ENCODE measurements around the gene ABI3.
"Not testable (repeated sequence)": the region's sequence is repeated elsewhere in the genome, so short reads cannot be mapped to it uniquely, and the experiment has no call there.

Gene ABI3, protein sequence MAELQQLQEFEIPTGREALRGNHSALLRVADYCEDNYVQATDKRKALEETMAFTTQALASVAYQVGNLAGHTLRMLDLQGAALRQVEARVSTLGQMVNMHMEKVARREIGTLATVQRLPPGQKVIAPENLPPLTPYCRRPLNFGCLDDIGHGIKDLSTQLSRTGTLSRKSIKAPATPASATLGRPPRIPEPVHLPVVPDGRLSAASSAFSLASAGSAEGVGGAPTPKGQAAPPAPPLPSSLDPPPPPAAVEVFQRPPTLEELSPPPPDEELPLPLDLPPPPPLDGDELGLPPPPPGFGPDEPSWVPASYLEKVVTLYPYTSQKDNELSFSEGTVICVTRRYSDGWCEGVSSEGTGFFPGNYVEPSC

DNA sequence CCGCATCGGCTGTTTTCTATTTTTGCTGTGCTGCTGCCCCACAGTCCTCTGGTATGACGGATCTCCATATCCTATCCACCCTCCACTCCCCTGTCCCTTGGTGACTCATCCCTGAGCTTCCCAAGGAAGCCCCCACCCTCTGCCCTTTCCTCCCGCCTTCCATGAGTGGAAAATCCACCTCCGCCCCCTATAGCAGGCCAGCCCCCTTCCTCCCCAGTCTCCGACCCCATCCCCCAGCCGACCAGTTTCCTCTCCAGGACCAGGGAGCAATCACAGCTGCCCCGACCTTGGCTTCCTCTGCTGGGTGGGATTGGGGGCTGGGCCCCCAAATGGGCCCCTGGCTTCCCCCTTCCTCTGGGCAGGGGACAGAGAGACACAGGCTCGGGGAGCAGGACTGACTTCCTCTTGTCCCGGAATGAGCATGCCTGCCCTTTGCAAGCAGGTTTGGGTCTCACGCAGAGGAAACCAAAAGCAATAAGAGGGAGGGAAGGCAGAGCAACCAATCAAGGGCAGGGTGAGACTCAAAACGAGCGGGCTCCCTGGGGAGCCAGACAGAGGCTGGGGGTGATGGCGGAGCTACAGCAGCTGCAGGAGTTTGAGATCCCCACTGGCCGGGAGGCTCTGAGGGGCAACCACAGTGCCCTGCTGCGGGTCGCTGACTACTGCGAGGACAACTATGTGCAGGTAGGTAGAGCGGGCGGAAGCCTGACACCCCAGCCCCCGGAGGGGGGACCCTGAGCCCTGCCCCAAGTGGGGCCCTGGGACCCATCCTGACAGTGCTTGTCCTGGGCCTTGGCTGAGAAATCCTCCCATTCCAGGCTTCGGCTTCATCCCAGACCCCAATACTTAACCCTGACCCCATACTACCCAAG is at the start of gene ABI3, which contains the start of gene GNGT2:
Gene ABI3, plus strand, starts transcription at position 550 of the 872 bp plus-strand sequence. Its CDS starts 18 bp downstream, at position 568.
Gene GNGT2, minus strand, starts transcription at position 417 of the 872 bp plus-strand sequence. CDS start 3,152 bp downstream, outside the sequence.
- Histone ChIP-seq H3K36me3 (ENCODE audit: control insufficient read depth, insufficient read depth, low read length) (no peaks in the 10 kb centered on the region), H3K4me1 (ENCODE audit: control insufficient read depth, insufficient read depth, low read length) (peaks cover 1% of the 10 kb centered on the region), H3K27me3 (ENCODE audit: control insufficient read depth, insufficient read depth, low read length) (no peaks in the 10 kb centered on the region), H3K9me3 (ENCODE audit: control insufficient read depth, insufficient read depth, low read length) (no peaks in the 10 kb centered on the region), H3K4me3 (ENCODE audit: low read length) (no peak within 1 kb of the TSS), H3K27ac (ENCODE audit: low read length) (no peak within 1 kb of the TSS)
- WGBS (ENCODE audit: insufficient coverage, insufficient read length): no CpG with 5 or more reads among the region's 22 CpGs
- DNase-seq (ENCODE audit: low read depth, low spot score): no peak

DNA sequence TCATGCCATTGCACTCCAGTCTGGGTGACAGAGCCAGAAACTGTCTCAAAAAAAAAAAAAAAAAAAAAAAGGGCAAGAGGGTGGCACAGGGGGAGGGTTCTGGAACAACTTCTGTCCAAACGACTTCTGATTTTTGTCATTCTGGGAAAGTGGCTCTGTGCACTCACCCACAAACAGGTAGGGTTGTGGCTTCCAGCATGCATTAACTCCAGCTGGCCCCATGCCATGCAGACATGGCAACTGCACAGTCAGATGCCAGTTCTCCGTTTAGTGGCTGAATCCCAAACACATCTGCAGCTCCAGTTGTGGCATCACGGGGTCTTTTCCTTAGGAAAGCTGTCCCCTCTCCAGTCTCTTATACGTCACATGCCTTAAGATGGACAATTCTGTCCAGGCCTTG is 47.6 kb upstream of the ABI3 start:
- no CpG with 5 or more reads among the region's 4 CpGs for WGBS (ENCODE audit: insufficient coverage, insufficient read length)
- H3K27me3 ChIP-seq (ENCODE audit: control insufficient read depth, insufficient read depth, low read length): no peaks in the 10 kb centered on the region

DNA sequence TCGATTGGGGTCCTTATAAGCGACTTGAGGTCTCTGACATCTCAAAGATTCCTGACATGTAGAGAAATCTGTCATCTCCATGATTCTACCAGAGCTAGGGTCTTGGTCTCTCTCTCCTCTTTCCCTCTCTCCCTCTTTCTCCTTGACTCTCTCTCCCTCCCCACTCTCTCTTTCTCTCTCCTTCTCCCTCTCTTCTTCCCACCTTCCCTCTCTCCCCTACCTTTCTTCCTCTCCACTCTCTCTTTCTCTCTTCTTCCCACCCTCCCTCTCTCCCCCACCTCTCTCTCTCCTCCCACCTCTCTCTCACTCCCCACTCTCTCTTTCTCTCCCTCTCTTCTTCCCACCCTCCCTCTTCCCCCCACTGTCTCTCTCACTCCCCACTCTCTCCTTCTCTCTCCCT is 45.4 kb upstream of the ABI3 start:
- H3K9me3 ChIP-seq (ENCODE audit: control insufficient read depth, insufficient read depth, low read length): peaks cover 1% of the 10 kb centered on the region; the same call in 1 of the 2 replicates
- no peaks in the 10 kb centered on the region for H3K27me3 ChIP-seq (ENCODE audit: control insufficient read depth, insufficient read depth, low read length)
- WGBS (ENCODE audit: insufficient coverage, insufficient read length): no CpG with 5 or more reads among the region's 2 CpGs
- no peaks in the 10 kb centered on the region for H3K4me1 ChIP-seq (ENCODE audit: control insufficient read depth, insufficient read depth, low read length)
- DNase-seq (ENCODE audit: low read depth, low spot score): no peak
- H3K27ac ChIP-seq (ENCODE audit: low read length): no peak overlapping the region
- no peak overlapping the region for H3K4me3 ChIP-seq (ENCODE audit: low read length)
- H3K36me3 ChIP-seq (ENCODE audit: control insufficient read depth, insufficient read depth, low read length): no peaks in the 10 kb centered on the region

More for the DNA sequence above, 47.6 kb upstream of the ABI3 start:
- Histone ChIP-seq H3K9me3 (ENCODE audit: control insufficient read depth, insufficient read depth, low read length) (no peaks in the 10 kb centered on the region), H3K27ac (ENCODE audit: low read length) (no peak overlapping the region), H3K4me3 (ENCODE audit: low read length) (no peak overlapping the region), H3K36me3 (ENCODE audit: control insufficient read depth, insufficient read depth, low read length) (no peaks in the 10 kb centered on the region), H3K4me1 (ENCODE audit: control insufficient read depth, insufficient read depth, low read length) (no peaks in the 10 kb centered on the region)
- DNase-seq (ENCODE audit: low read depth, low spot score): no peak

DNA sequence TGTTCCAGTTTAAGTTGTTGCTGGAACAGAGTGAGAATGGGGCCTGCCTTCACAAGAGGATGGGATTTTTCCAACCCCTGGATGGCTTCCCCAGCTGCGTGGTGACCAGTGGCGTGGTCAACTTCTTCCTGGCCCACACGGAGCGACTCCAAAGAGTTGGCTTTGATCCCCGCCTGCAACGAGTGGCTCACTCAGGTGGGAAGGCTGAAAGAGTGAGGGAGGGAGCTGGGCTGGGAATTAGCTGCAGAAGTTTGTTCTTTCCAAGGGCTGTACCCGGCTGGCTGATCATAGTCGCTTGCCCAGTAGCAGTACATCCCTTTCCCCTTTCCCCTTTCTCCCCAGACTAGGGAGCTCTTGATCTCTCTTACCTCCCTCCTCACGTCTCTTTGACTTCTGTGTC is 41.8 kb upstream of the ABI3 start:
- no CpG with 5 or more reads among the region's 9 CpGs for WGBS (ENCODE audit: insufficient coverage, insufficient read length)
- no peak overlapping the region for H3K27ac ChIP-seq (ENCODE audit: low read length)
- H3K4me1 ChIP-seq (ENCODE audit: control insufficient read depth, insufficient read depth, low read length): no peaks in the 10 kb centered on the region
- no peak overlapping the region for H3K4me3 ChIP-seq (ENCODE audit: low read length)
- H3K36me3 ChIP-seq (ENCODE audit: control insufficient read depth, insufficient read depth, low read length): no peaks in the 10 kb centered on the region
- H3K9me3 ChIP-seq (ENCODE audit: control insufficient read depth, insufficient read depth, low read length): peaks cover 1% of the 10 kb centered on the region; the same call in 1 of the 2 replicates
- H3K27me3 ChIP-seq (ENCODE audit: control insufficient read depth, insufficient read depth, low read length): no peaks in the 10 kb centered on the region
- no peak for DNase-seq (ENCODE audit: low read depth, low spot score)

DNA sequence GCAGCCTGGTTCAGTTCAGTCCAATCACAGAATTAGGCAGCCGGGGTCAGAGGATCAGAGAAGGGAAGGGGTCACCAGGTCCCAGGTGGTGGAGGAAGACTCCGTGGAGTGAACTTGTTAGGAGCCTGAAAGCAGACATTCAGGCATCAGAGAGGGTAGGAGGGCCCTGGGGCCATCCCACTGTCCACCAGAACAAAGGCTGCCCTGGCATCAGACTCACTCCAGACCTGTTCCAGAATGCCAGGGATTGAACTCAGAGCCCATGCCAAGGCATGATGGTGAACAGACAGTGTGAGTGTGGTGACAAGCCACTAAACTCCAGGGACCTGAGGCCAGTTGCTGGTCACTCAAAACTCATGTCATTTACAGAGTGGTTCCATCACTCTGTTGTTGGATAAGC is 40.3 kb upstream of the ABI3 start:
- peaks cover 1% of the 10 kb centered on the region; the same call in 1 of the 2 replicates for H3K9me3 ChIP-seq (ENCODE audit: control insufficient read depth, insufficient read depth, low read length)
- no peaks in the 10 kb centered on the region for H3K27me3 ChIP-seq (ENCODE audit: control insufficient read depth, insufficient read depth, low read length)
- no peak for DNase-seq (ENCODE audit: low read depth, low spot score)
- no CpG with 5 or more reads among the region's 2 CpGs for WGBS (ENCODE audit: insufficient coverage, insufficient read length)
- no peak overlapping the region for H3K27ac ChIP-seq (ENCODE audit: low read length)
- H3K4me3 ChIP-seq (ENCODE audit: low read length): no peak overlapping the region
- H3K36me3 ChIP-seq (ENCODE audit: control insufficient read depth, insufficient read depth, low read length): no peaks in the 10 kb centered on the region
- no peaks in the 10 kb centered on the region for H3K4me1 ChIP-seq (ENCODE audit: control insufficient read depth, insufficient read depth, low read length)

DNA sequence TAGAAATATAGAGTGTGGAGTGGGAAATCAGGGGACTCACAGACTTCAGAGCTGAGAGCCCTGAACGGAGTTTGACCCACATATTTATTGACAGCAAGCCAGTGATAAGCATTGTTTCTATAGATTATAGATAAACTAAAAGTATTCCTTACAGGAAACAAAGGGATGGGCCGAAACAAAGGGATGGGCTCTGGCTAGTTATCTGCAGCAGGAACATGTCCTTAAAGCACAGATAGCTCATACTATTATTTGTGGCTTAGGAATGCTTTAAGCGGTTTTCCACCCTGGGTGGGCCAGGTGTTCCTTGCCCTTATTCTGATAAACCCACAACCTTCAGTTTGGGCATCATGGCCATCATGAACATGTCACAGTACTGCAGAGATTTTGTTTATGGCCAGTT is 39.8 kb upstream of the ABI3 start:
- not testable (repeated sequence) for H3K9me3 ChIP-seq (ENCODE audit: control insufficient read depth, insufficient read depth, low read length); H3K4me1 ChIP-seq (ENCODE audit: control insufficient read depth, insufficient read depth, low read length); H3K4me3 ChIP-seq (ENCODE audit: low read length); H3K27me3 ChIP-seq (ENCODE audit: control insufficient read depth, insufficient read depth, low read length); DNase-seq (ENCODE audit: low read depth, low spot score); H3K27ac ChIP-seq (ENCODE audit: low read length); H3K36me3 ChIP-seq (ENCODE audit: control insufficient read depth, insufficient read depth, low read length)
- WGBS (ENCODE audit: insufficient coverage, insufficient read length): no CpG with 5 or more reads among the region's 3 CpGs

DNA sequence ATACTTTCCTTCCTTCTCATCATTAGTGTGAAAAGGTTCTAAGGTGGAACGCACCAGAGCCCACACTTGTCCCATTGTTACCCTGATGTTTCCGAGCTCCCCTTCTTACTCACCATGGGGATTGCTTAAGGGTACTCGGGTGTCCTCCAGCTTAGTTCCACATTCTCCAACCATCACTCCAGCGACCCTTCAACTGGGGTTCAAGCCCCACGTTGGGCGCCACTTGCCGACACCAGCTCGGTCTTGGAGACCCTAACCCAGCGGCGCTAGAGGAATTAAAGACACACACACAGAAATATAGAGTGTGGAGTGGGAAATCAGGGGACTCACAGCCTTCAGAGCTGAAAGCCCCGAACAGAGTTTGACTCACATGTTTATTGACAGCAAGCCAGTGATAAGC is 34.5 kb upstream of the ABI3 start:
- not testable (repeated sequence) for H3K36me3 ChIP-seq (ENCODE audit: control insufficient read depth, insufficient read depth, low read length); DNase-seq (ENCODE audit: low read depth, low spot score); H3K9me3 ChIP-seq (ENCODE audit: control insufficient read depth, insufficient read depth, low read length); H3K27me3 ChIP-seq (ENCODE audit: control insufficient read depth, insufficient read depth, low read length); H3K4me1 ChIP-seq (ENCODE audit: control insufficient read depth, insufficient read depth, low read length); H3K27ac ChIP-seq (ENCODE audit: low read length); H3K4me3 ChIP-seq (ENCODE audit: low read length)
- WGBS (ENCODE audit: insufficient coverage, insufficient read length): no CpG with 5 or more reads among the region's 11 CpGs

DNA sequence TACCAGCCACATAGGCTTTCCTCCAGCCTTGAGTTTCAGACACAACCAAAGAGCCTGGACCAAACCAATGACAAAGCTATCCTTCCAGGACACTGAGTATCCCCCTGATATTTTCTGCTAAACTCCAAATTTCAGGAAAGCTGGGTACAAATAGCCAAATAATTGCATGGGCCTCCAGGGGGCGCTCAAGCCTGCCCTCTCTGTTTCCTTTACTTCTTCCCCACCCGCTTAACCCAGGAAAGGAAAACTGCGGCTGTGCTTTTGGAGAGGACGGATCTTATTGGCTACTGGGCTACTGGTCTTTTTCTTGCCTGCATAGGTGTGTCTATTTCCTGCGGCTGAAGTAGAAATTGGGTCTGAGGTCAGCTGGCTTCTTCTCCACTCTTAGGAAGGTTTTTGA is 30.2 kb upstream of the ABI3 start:
- peaks cover 2% of the 10 kb centered on the region; the same call in 1 of the 2 replicates for H3K4me1 ChIP-seq (ENCODE audit: control insufficient read depth, insufficient read depth, low read length)
- no peaks in the 10 kb centered on the region for H3K36me3 ChIP-seq (ENCODE audit: control insufficient read depth, insufficient read depth, low read length)
- DNase-seq (ENCODE audit: low read depth, low spot score): peak; percentile 63
- no peak overlapping the region for H3K4me3 ChIP-seq (ENCODE audit: low read length)
- no peaks in the 10 kb centered on the region for H3K27me3 ChIP-seq (ENCODE audit: control insufficient read depth, insufficient read depth, low read length)
- H3K9me3 ChIP-seq (ENCODE audit: control insufficient read depth, insufficient read depth, low read length): peaks cover 2% of the 10 kb centered on the region; the same call in 1 of the 2 replicates
- no peak overlapping the region for H3K27ac ChIP-seq (ENCODE audit: low read length)
- no CpG with 5 or more reads among the region's 5 CpGs for WGBS (ENCODE audit: insufficient coverage, insufficient read length)

DNA sequence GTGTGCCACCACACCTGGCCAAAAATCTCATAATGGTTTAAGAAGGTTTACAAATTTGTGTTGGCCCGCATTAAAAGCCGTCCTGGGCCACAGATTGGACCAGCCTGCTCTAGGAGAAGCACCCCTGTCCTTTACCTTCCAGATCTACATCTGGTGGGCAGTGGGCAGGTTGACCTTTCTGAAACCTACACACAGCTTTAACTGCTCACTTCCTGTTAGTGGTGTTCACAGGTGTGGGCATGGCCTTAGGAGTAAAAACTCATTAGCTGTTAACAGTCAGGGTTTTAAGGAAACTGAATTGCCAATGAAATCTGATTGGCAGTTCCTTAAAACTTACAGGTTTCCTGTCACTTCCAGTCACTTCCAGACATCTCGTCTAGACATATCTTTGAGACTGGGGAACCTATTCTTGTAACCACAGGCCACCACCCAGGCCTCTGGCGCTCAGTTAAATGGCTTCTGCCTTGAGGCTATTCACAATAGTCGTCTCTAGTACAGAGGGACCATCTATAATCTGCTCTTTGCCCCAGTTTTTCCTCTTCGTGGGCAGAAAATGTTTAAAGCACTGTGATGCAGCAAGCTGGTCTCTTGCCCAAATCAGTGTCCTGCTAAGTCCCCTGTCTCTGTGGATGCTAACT is 29.4 kb upstream of the ABI3 start:
- Histone ChIP-seq H3K4me1 (ENCODE audit: control insufficient read depth, insufficient read depth, low read length) (peaks cover 2% of the 10 kb centered on the region; the same call in 1 of the 2 replicates), H3K27ac (ENCODE audit: low read length) (no peak overlapping the region), H3K27me3 (ENCODE audit: control insufficient read depth, insufficient read depth, low read length) (no peaks in the 10 kb centered on the region), H3K4me3 (ENCODE audit: low read length) (no peak overlapping the region), H3K36me3 (ENCODE audit: control insufficient read depth, insufficient read depth, low read length) (no peaks in the 10 kb centered on the region), H3K9me3 (ENCODE audit: control insufficient read depth, insufficient read depth, low read length) (0 out of 2 replicates have a peak, but pooled peaks cover 2% of the 10 kb centered on the region)
- WGBS (ENCODE audit: insufficient coverage, insufficient read length): no CpG with 5 or more reads among the region's 6 CpGs
- no peak for DNase-seq (ENCODE audit: low read depth, low spot score)

DNA sequence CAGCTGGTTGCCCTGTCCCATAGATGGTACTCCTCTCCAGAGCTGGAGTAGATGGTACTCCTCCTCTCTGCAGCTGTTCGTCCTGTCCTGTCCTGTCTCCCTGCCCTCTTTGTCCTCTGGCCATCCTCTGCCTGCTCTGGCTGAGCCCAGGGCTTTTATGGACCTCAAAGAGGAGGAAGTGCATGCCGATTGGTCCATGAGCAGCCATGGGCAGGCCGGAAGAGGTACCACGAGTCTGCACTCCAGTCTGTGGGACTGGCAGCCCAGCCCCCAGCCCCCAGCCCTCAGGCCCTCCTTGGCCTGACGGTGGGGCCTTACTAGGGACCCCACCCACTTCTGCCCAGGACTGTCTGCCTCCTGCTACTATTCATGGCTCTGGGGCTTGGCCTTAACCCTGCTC is 27.2 kb upstream of the ABI3 start:
- Histone ChIP-seq H3K27ac (ENCODE audit: low read length) (no peak overlapping the region), H3K9me3 (ENCODE audit: control insufficient read depth, insufficient read depth, low read length) (0 out of 2 replicates have a peak, but pooled peaks cover 2% of the 10 kb centered on the region), H3K27me3 (ENCODE audit: control insufficient read depth, insufficient read depth, low read length) (no peaks in the 10 kb centered on the region), H3K4me3 (ENCODE audit: low read length) (no peak overlapping the region), H3K36me3 (ENCODE audit: control insufficient read depth, insufficient read depth, low read length) (no peaks in the 10 kb centered on the region), H3K4me1 (ENCODE audit: control insufficient read depth, insufficient read depth, low read length) (peaks cover 2% of the 10 kb centered on the region; the same call in 1 of the 2 replicates)
- DNase-seq (ENCODE audit: low read depth, low spot score): no peak
- WGBS (ENCODE audit: insufficient coverage, insufficient read length): no CpG with 5 or more reads among the region's 5 CpGs

Measured in iPS DF 6.9 (cell line).